SW 1271 (cell line): ENCODE results near the gene ALG9.
A peak's percentile ranks its signal among the peaks of the same experiment; 100 is the strongest.
"Not testable (repeated sequence)": the region's sequence is repeated elsewhere in the genome, so short reads cannot be mapped to it uniquely, and the experiment has no call there.

Source experiments
- DNase-seq, 2 experiments: peaks; one replicate each; lab custom pipeline; 2025; lab: John Stamatoyannopoulos, UW

ALG9 gene

DNA sequence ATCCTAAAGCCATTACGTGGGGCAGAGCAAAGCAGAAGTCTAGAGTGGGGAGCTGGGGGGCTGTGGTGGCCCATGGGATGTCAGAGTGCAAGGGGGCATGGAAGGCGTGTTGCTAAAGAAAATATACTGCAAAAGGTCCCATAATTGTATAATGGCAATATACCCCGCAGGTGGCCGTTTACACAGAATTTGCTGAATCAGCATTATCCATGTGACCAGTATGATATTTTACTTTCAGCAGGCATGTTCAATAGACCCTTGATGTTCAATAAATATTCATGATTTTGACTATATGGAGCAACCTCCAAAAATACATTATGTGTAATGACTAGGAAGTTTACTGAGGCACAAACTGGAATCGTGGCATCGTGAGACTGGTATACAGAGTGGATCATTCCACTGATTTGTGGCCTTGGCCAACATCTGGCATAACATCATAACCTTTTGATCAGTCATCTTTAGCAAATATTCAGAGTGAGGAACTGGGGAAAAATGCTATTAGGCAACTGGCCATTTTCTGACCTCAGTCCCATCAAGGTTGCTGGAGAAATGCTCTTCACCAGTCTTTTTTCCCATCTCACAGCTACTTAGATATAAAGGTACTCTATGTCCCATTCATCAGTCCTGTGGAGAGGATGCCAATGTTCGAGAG, 75.9 kb downstream of the ALG9 start:
- no peak for DNase-seq

DNA sequence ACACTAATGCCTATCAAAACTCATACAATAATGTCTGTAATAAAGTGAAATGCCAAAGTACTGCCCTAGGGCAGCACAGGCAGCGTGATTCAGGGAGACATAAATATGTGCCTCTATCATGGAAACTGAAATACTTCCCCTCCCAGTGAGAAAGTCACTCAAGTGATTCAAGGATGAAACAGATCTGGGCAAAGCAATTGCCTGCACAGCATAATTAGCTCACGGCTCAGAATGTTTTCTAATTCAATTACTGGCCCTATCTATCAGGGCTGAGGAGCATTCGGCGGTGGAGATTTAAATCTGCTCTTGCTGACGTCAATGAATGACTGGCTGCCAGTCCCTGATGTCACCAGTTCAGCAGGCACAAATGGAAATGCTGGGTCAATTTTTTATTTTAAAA, 77.5 kb downstream of the ALG9 start:
- no peak for DNase-seq

DNA sequence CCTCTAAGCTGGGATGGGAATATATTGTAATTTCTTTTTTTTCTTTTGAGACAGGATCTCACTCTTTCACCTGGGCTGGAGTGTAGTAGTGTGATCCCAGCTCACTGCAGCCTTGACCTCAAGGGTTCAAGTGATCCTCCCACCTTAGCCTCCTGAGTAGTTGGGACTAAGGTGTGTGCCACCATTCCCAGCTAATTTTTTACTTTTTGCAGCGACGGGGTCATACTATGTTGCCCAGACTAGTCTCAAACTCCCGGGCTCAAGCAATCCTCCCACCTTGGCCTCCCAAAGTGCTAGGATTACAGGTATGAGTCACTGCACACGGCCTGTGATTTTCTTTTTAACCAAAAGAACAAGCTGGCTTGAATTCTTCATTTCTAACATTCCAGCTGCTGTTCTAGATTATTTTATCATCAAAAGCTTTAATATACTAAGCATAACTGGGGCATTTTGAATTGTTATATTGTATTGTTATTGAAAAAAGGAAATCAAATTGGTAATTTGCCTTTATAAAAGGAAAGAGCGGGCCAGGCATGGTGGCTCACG, 78.4 kb downstream of the ALG9 start:
- no peak for DNase-seq

DNA sequence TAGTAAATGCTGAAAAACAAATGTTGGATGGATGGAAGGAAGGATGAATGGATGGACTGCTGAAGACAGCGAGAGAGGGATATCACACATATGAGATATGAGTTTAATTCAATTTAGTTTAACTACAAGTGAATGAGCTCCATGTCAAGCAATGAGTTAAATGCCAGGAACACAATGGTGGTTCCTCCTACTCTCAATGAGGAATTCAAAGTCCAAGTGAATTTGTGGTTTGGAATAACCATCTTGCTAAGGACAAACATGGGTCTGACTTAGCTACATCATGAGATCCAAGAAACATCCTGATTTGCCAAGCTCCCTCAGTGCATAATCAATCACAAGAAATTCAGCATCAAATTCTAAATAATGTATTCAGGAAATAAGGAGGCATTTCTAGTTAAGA, 79.1 kb downstream of the ALG9 start:
- no peak for DNase-seq

DNA sequence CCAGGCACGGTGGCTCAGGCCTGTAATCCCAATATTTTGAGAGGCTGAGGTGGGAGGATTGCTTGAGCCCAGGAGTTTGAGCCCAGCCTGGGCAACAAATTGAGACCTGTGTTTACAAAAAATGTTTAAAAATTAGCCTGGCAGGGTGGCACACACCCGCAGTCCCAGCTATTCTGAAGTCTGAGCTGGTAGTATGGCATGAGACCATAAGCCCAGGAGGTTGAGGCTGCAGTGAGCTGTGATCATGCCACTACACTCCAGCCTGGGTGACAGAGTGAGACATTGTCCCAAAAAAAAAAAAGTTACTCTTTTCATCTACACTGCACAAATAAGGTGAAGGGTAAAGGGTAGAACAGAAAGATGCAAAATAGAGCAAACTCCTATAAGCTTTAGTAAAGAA, 82.9 kb downstream of the ALG9 start:
- DNase-seq: no peak

DNA sequence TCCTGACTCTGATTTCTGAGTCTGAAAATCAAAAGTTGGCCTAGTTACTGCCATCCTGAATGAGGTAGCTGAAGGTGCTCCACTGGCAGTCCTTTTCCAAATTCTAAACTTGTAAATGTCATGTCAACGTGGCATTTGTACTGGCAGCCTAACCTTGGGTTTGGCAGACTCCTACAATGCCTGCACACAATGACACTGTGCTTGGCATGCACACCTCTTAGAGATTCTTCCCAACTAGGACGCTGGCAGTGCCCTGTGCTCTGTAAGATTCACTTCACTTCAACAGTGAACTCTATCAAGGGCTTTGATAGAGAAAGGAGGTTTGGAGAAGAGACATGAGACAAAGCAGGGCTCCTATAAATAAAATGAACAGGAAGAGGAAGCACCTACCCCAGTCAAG, 83.3 kb downstream of the ALG9 start:
- DNase-seq: no peak

DNA sequence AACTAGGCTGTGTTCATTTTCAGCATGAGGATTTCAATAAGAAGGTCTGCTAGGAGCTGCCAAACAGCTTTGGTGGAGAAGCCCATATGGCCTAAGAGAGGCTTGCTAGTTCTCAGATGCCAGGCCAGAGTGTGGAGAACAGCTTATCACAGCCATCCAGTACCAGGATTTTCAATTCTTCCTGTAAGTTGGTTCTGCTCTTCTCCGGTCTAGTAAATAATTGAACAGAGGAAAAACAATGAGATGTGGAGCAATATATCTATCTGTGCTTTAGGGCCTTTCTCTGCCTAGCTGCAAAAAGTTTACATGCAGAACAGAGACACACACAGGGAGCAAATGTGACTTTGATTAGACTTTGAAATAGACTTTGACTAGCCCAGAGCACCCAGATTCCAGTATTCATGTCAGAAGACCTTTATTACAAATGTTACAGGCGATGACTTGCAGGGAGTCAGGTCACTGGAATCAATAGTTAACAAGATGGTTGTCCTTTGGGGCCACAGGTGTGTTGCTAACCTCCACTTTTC, 85.4 kb downstream of the ALG9 start:
- DNase-seq: no peak

DNA sequence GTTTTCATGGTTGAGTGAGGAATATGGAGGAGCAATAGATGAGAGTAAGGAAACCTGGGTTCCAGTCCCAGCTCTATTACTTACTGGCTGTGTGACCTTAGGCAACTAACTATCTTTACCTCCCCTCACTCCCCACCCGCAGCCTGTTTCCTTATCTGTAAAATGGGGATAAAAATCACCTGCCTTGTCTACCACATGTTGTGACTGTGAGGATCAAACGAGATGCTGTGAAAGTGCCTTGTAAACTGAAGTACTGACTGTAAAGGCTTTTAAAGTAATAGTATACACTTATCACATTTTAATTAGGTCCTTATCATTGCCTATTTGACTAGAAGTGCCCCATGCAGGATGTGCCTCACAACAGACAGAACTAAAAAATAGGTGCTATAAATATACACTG, 86.3 kb downstream of the ALG9 start:
- no peak for DNase-seq

DNA sequence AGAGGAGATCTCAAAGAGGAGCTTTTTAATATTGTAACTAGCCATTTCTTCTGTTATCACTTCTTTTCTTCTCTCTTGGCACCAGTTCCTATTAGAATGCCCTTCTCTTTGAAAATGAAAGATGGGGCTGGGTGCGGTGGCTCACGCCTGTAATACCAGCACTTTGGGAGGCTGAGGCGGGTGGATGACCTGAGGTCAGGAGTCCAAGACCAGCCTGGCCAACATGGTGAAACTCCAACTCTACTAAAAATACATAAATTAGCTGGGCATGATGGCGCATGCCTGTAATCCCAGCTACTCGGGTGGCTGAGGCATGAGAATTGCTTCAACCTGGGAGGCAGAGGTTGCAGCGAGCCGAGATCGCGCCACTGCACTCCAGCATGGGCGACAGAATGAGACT, 87.1 kb downstream of the ALG9 start:
- not testable (repeated sequence) for DNase-seq

DNA sequence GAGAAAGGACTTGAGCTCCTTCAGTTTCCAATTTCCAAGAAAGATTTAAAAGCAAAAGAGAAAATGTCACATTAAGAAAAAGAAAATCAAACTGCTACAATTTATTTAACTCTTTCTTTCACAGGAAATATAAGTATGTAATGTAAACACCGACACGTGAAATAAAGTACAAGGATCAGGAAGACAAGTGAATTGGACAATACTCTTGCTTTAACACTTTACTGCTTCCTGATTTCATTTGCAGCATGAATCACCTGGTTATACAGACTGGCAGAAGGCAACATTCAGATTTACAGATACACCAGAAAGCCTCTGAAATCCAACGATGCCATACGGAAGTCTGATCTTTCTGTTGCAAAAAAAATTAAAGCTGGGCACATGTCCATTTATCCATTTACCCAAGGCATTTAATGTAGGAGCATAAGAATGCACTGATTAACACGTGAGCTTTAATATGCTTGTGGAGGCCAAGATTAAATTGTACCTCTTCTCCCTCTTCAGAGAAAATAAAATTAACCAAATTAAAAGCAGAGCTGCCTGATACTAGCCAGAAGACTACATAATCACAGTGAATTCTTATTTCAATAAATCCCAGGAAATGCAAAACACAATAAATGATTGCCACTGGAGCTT, 89.2 kb downstream of the ALG9 start:
- no peak for DNase-seq

DNA sequence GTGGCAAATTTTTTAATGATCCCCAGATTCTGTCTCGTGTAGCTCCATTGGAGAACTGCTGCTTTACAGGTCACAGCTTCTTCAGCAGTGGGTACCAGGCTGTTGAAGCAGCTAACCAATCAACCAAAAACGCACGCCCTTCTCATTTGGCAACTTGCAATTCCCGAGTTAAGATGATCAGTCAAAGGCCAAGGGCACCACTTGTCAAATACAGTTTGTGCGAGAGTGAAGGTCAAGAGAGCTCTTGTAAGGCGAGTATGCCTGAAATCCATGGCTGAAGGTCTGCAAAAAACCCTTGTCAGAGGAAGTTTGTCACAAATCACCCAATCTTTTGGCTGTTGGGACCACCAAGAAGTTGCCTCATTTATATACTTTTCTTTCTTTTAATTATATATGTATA, 92.3 kb downstream of the ALG9 start:
- DNase-seq: no peak

DNA sequence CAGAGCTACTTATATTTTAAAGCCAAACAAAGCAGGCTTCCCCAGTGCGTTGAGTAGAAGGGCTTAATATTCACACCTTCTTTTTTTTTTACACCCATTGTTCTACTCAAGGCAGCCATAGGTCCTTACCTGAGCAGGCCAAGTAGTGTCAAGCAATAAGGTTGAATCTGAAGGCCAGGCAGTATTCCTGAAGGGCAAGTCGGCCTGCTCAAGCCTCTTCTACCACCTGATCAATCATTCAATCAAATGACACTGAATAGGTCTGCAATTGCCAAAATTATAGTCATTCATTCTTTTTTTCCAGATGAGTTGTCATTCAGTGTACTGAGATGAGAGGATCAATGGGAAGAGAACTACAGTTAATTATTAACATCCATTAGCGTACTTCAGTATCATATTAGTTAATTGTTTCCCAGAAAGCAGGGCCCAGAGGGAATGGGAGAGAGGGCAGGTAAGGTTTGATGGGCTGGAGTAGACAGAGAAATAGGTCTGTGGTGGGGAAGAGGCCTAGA, 93.3 kb downstream of the ALG9 start:
- no peak for DNase-seq

DNA sequence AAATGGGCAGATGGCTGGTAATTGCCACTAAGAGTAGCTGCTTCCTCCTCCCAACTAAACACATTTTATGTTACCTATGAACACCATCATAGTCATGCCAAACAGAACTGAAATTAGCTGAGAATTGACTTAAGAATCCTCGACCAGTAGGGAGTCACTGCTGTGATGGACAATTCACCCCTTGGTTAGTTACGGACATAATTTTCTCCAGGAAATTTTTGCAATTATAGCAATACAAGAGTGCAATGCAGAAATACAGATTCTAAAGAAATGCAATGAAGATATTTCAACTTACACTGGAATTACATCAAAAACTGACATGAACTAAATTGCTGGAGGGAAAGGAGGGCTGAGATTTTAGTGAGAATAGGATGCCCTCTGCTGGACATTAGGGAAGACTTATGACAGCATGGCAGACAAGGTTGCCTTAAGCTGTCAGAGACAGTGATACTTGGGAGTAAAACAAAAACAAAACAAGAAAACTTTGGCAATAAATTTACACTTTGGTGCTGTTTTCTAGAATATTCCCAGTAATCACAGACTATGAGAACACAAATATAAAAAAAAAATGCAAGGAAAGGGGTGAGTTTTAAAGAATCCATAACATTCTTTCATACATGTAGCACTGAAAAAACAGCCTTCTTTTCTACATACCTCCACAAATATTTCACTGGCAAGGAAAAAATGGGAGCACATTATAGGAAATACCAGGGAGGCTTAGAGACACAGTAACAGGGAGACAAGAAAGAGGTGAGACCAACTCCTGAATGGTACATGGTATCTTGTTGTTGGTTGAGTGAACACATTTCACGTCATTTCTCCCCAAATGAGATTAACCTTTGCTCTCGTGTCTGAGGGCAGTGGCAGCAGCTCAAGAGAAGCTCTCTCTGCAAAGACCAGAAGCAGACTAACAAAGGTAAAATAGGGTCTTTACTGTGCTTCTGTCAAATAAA, 94.0 kb downstream of the ALG9 start:
- DNase-seq: peak; percentile 60 to 83

DNA sequence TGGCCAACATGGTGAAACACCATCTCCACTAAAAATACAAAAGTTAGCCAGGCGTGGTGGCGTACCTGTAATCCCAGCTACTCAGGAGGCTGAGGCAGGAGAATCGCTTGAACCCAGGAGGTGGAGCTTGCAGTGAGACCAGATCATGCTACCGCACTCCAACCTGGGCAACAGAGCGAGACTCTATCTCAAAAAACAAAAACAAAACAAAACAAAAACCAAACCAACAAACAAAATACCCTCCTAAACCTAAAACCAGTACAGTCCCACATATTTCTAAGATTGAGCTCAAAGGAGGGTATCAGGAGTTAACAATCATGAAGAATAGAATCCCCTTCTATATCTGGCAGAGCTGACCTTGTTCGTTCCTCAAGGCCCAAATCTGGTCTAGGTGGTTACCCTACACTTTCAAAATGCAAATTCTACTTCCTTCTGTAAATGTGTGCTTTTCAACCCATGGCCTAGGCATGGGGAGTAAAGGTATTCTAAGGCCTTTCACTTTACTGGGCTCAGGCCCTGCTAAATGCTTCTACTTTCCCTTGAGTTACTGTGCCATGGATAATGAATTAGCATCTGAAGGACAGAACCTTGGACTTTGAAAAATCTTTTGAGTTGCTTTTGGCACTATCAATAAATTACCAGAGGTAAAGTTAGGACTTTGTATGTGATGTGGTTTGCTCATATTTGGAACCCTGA, 94.8 kb downstream of the ALG9 start:
- no peak for DNase-seq

DNA sequence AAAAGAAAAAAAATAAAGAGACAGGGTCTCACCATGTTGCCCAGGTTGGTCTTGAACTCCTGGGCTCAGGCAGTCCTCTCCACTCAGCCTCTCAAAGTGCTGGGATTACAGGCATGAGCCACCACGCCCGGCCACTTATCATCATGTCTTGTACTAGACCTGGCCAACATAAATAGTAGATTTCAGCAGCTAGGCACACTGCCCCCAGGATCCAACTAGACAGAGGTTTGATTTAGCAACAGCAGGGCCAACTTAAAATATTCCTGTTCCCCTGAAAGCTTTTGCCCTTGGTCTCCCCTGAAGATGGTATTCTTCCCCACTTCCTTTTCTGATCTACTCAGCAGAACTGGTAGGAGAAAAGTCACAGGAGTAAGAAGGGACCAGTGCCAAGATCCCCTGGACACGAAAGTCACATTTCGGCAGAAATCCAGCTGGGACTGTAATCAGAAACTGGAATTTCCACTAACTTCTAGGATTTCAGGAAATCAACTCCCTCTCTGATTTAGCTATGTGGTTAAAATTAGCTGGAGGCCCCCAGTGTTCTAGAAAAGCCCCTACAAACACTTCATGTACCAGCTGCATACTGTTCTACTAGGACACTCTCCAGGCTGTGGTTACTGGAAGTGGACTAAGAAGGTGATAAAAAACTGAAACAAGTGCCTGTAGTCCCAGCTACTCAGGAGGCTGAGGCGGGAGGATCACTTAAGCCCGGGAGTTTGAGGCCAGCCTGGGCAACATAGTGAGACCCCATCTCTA, 96.2 kb downstream of the ALG9 start:
- DNase-seq: no peak

DNA sequence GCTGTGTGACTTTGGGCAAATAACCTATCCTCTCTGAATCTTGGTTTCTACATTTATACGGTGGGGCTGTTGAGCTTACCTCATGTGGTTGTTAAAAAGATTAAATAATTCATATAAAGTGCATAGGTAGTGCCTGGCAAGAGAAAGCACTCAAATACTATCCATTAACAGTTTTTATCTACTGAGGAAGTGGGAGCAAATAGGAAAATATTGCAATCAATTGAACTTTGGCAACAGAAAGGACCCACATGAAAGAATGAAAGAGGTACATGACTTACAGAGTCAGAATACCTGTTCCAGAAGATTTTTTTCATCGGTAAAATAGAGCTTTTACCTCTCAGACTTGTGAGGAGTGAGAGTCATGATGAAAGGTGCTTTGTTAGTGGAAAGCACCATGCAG, 98.8 kb downstream of the ALG9 start:
- DNase-seq: no peak

DNA sequence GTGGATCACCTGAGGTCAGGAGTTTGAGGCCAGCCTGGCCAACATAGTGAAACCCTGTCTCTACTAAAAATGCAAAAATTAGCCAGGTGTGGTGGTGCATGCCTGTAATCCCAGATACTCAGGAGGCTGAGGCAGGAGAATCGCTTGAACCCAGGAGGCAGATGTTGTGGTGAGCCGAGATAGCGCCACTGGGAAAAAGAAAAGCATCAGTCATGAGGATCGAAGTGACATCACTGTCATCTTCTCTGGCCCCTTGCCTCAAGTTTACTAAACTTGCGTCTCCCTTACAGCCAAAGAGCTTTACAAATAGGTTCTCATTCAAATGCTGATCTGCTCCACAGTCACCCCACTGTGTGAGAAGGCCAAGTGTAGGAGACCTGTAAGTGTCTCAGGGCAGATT, 100.2 kb downstream of the ALG9 start:
- not testable (repeated sequence) for DNase-seq

DNA sequence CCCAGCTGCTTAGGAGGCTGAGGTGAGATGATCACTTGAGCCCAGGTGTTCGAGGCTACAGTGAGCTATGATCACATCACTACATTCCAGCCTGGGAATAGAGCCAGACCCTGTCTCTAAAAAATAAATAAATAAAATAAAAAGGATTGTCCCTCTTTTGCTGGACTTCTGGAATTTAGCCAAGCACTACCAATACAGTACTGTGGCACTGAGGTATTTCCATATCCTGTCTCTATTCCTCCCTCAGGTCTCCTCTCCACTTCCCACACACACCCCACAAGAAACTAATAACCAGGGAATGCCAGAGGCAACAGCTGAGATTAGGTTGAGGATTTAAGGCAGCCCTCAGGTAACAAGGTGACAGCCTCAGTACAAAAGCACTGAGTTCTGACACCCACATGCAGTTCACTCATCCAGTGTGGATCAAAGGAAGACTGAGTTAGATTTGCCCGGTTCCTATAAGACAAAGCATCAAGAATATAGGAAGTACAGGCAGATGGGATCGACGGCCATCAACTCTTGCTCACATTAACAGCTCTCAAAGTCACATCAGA, 100.7 kb downstream of the ALG9 start:
- DNase-seq: no peak

DNA sequence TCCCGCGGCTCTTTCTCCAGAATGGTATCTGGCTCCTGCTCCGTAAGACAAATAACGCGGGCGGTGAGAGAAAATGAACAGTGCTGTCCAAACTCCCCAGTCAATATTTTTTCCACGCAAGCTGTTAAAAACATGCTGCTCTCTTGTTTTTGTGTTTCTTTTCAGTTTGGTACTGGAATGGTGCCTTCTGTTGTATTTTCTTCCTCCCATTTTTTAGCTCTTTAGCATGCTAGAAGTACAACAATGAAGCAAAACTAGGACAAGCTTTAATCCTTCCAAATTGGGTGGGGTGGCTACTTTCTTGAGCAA, 104.6 kb downstream of the ALG9 start:
- no peak for DNase-seq

DNA sequence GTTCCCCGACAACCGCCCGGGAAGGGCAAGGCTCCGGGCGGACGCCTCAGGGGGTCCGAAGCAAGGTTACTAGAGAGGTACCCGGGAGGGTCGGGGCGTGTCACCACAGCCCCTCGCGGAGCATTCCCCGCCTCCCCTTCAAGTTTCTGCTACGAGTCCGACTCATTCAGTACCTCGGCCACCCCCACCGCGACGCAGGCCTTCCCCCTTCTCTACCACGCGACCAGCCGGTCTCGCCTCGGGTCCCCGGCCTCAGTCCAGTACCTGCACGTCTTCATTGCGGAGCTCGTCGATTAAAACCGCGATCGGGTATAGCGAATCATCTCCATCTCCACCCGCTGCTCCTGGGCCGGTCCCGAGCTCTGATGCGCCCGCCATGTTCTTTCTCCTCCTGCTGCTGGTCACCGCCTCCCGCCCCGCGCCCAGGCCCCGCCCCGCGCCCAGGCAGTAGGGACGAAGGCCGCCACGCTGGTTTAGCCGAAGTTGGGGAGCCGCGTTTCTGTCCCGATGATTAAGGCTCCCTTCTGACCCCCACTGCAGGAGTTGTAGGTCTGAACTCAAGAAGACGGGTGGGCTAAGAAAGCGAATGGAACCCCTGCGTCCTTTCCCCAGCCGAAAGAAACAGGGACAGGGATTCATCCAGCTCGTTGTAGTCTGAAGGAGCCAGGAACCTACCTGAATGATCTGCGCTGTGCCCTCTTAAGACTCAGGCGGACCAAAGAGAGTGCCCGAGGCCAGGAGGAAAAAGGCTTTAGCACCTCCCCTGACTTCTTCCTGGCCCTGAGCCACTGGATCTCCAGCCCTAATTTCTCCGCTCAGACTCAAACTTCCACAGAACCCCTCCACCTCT, 105.2 kb downstream of the ALG9 start, which contains the start of gene PPP2R1B:
TSS of gene PPP2R1B (minus strand) at position 406 of the 850 bp plus-strand sequence. CDS start at position 378, 28 bp downstream.
- peak; percentile 68 to 91 for DNase-seq
